ENCODE results near the gene SPATA31D1.

The SPATA31D1 gene

GRCh38 chr9:81981883-81982282, 6.7 kb upstream of the SPATA31D1 start:
- H3K4me3 ChIP-seq (ENCODE audit: low read depth, low read length), result no peak overlapping the region
- DNase-seq, result no peak
- H3K9me3 ChIP-seq, result no peaks in the 10 kb centered on the region
- H3K27me3 ChIP-seq, result no peaks in the 10 kb centered on the region
- no peaks in the 10 kb centered on the region for H3K4me1 ChIP-seq
- no peaks in the 10 kb centered on the region for H3K36me3 ChIP-seq
- no peak for TF ChIP-seq CTCF (IDR thresholded peaks at IDR 0.05; ENCODE audit: low read depth, low read length)

GRCh38 chr9:81984928-81985327, 3.6 kb upstream of the SPATA31D1 start:
- no peak for TF ChIP-seq CTCF (IDR thresholded peaks at IDR 0.05; ENCODE audit: low read depth, low read length)
- Histone ChIP-seq H3K27me3 (no peaks in the 10 kb centered on the region), H3K9me3 (no peaks in the 10 kb centered on the region), H3K36me3 (no peaks in the 10 kb centered on the region), H3K4me1 (no peaks in the 10 kb centered on the region), H3K4me3 (ENCODE audit: low read depth, low read length) (no peak overlapping the region)
- no peak for DNase-seq

GRCh38 chr9:81986051-81986450, 2.5 kb upstream of the SPATA31D1 start:
- TF ChIP-seq CTCF (IDR thresholded peaks at IDR 0.05; ENCODE audit: low read depth, low read length), result no peak

GRCh38 chr9:81989700-81990099, 1.1 kb downstream of the SPATA31D1 start:
- no peaks in the 10 kb centered on the region for H3K27me3 ChIP-seq
- no peaks in the 10 kb centered on the region for H3K36me3 ChIP-seq
- H3K9me3 ChIP-seq, result no peaks in the 10 kb centered on the region
- no peaks in the 10 kb centered on the region for H3K4me1 ChIP-seq
- DNase-seq, result no peak
- TF ChIP-seq CTCF (IDR thresholded peaks at IDR 0.05; ENCODE audit: low read depth, low read length), result no peak
- H3K4me3 ChIP-seq (ENCODE audit: low read depth, low read length), result no peak overlapping the region

More at GRCh38 chr9:81986051-81986450, 2.5 kb upstream of the SPATA31D1 start:
- H3K4me1 ChIP-seq, result no peaks in the 10 kb centered on the region
- no peaks in the 10 kb centered on the region for H3K36me3 ChIP-seq
- DNase-seq, result no peak
- H3K4me3 ChIP-seq (ENCODE audit: low read depth, low read length), result no peak overlapping the region
- no peaks in the 10 kb centered on the region for H3K27me3 ChIP-seq
- H3K9me3 ChIP-seq, result no peaks in the 10 kb centered on the region

- DNase-seq, result no peak
- H3K4me3 ChIP-seq (ENCODE audit: low read depth, low read length), result no peak overlapping the region
- no peaks in the 10 kb centered on the region for H3K36me3 ChIP-seq
- no peaks in the 10 kb centered on the region for H3K4me1 ChIP-seq
- H3K9me3 ChIP-seq, result no peaks in the 10 kb centered on the region
- no peaks in the 10 kb centered on the region for H3K27me3 ChIP-seq
- TF ChIP-seq CTCF (IDR thresholded peaks at IDR 0.05; ENCODE audit: low read depth, low read length), result no peak
Observed at GRCh38 chr9:81993656-81994055, 5.1 kb downstream of the SPATA31D1 start.

- H3K9me3 ChIP-seq, result no peaks in the 10 kb centered on the region
- no peaks in the 10 kb centered on the region for H3K4me1 ChIP-seq
- DNase-seq, result no peak
- no peak for TF ChIP-seq CTCF (IDR thresholded peaks at IDR 0.05; ENCODE audit: low read depth, low read length)
- no peak overlapping the region for H3K4me3 ChIP-seq (ENCODE audit: low read depth, low read length)
- no peaks in the 10 kb centered on the region for H3K36me3 ChIP-seq
- H3K27me3 ChIP-seq, result no peaks in the 10 kb centered on the region
Observed at GRCh38 chr9:81999806-82000205, 11.2 kb downstream of the SPATA31D1 start.

Measured in BE2C (cell line).